ENCODE measurements around the gene RANBP17.
"Not testable (repeated sequence)": the region's sequence is repeated elsewhere in the genome, so short reads cannot be mapped to it uniquely, and the experiment has no call there.

- TF ChIP-seq CTCF (conservative IDR thresholded peaks at IDR 0.05 in 1 of 2, IDR thresholded peaks at IDR 0.05 in 1 of 2; ENCODE audit: extremely low read depth in 1 of 2, insufficient read depth in 1 of 2, low read depth in 1 of 2, low read length in 2 of 2); EZH2 (IDR thresholded peaks at IDR 0.05; ENCODE audit: borderline replicate concordance, low read length): not testable (repeated sequence)
Observed at GRCh38 chr5:170935534-170936218, 73.9 kb downstream of the RANBP17 start.

All from mammary epithelial cell (primary cell).